CD4-positive, CD25-positive, alpha-beta regulatory T cell (primary cell): ENCODE data around the gene COA1. TPM values are rescaled to one million over a fixed set of nuclear protein-coding genes. Genes with fewer than 3 reads are reported as not detected.
"Not testable (repeated sequence)": the region's sequence is repeated elsewhere in the genome, so short reads cannot be mapped to it uniquely, and the experiment has no call there.

Source experiments
- ATAC-seq, 2 donors: fragments of 150-1000 bp; cut with Tn5 transposase; one replicate each; pipeline ENCODE4 v1.10.0; 2021; ENCODE audit warnings: low read depth in 2 of 2, moderate number of reproducible peaks in 2 of 2, moderate library complexity in 1 of 2
- DNase-seq, 3 donors: peaks; one replicate each; pipeline versions ENCODE4 v3.0.0 to v3.0.0-alpha.2; 2012 to 2022; ENCODE audit warnings: mixed read lengths in 1 of 3
- H3K27ac ChIP-seq: one replicate; pipeline ENCODE4 v1.7.0; 2013; ENCODE audit warnings: mild to moderate bottlenecking, low read length; ENCODE audit not compliant: insufficient read depth, poor library complexity, severe bottlenecking
- H3K27me3 ChIP-seq: one replicate; pipeline ENCODE4 v1.7.0; 2013; ENCODE audit warnings: low read length; ENCODE audit not compliant: control insufficient read depth, insufficient read depth
- H3K36me3 ChIP-seq: one replicate; pipeline ENCODE4 v1.7.0; 2013; ENCODE audit warnings: mild to moderate bottlenecking, low read length, moderate library complexity; ENCODE audit not compliant: control insufficient read depth, insufficient read depth
- H3K4me1 ChIP-seq: 2 replicates; pipeline ENCODE4 v1.7.0; 2013; ENCODE audit warnings: mild to moderate bottlenecking, low read length; ENCODE audit not compliant: insufficient read depth, control insufficient read depth, poor library complexity, severe bottlenecking
- H3K4me3 ChIP-seq: one replicate; pipeline ENCODE4 v1.7.0; 2013; ENCODE audit warnings: low read depth, mild to moderate bottlenecking, low read length, moderate library complexity
- H3K9me3 ChIP-seq, 2 experiments: 1 replicate in 1 of 2; 2 replicates in 1 of 2; pipeline ENCODE4 v1.7.0; 2013; ENCODE audit warnings: low read length in 2 of 2, mild to moderate bottlenecking in 1 of 2, moderate library complexity in 1 of 2; ENCODE audit not compliant: control insufficient read depth in 2 of 2
- H3K27ac Mint-ChIP-seq, 3 donors: one replicate each; pipeline ENCODE4 v1.8.0; 2020 to 2022; ENCODE audit warnings: mild to moderate bottlenecking in 3 of 3, mixed read lengths in 3 of 3, moderate library complexity in 2 of 3
- H3K27me3 Mint-ChIP-seq: one replicate; pipeline ENCODE4 v1.8.0; 2022; ENCODE audit warnings: mild to moderate bottlenecking, mixed read lengths
- H3K36me3 Mint-ChIP-seq: one replicate; pipeline ENCODE4 v1.8.0; 2020; ENCODE audit warnings: mixed read lengths
- H3K4me1 Mint-ChIP-seq, 4 donors: one replicate each; pipeline ENCODE4 v1.8.0; 2020 to 2022; ENCODE audit warnings: mixed read lengths in 4 of 4, mild to moderate bottlenecking in 1 of 4
- H3K4me3 Mint-ChIP-seq, 4 donors: one replicate each; pipeline ENCODE4 v1.8.0; 2020 to 2022; ENCODE audit warnings: mild to moderate bottlenecking in 4 of 4, mixed read lengths in 4 of 4, moderate library complexity in 3 of 4
- H3K9me3 Mint-ChIP-seq, 7 donors: one replicate each; pipeline ENCODE4 v1.8.0; 2020 to 2022; ENCODE audit warnings: mixed read lengths in 7 of 7, mild to moderate bottlenecking in 3 of 7, moderate library complexity in 2 of 7
- polyA plus RNA-seq, 4 donors: library from polyadenylated mRNA; unstranded; fragments of 300-500 nt; fragmentation: Illumina TruSeq; gene quantifications; one replicate each; pipeline ENCODE4 v1.2.3, GENCODE V29; 2021
- total RNA-seq: library from RNA; stranded (reverse); gene quantifications from one replicate; pipeline ENCODE4 v1.2.3, GENCODE V29; 2022

COA1 gene, protein sequence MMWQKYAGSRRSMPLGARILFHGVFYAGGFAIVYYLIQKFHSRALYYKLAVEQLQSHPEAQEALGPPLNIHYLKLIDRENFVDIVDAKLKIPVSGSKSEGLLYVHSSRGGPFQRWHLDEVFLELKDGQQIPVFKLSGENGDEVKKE
- 52.9 TPM for total RNA-seq
- 10 to 100 TPM; 41.3 to 65.8 (median 45.3) TPM for polyA plus RNA-seq

DNA sequence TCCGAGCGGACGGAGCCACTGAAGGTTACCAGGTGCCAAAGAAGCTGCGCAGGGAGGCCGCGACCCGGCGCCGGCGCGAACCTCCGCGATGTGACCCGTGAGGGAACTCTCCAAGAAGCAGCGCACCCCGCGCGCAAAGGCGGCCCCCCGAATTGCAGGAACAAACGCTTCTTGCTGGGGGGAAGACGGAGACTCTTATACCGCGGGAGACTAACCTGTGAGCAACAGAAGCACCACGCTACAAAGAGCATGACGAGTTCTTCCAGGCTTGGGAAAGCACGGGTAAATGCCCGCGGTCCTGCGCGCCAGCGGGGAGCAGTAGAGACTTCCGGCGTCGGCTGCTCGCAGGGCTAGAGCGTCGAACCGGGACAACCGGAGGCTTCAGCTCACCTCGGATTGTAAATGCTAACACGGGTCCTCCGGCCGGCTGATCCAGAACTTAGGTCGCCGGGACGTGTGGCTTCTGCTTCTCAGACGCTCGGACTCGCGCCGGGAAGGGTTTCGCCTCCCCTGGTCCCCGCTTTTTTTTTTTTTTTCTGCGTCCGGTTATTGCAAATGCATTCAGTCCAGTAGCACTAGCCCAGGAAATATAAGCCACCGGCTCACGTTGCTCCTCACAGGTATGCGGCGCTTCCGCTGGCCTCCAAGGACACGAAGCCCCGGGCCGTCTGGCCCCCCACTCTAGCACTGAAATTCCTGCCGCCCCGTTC lies at the start of gene COA1:
Gene COA1 (minus strand): TSS at position 310 of the 710 bp plus-strand sequence. CDS start 80,909 bp downstream, outside the sequence.
- H3K27me3 ChIP-seq, result no peaks in the 10 kb centered on the region
- H3K4me1 Mint-ChIP-seq, result peaks cover 20 to 43% (median 36%) of the 10 kb centered on the region in 4 donors

GRCh38 chr7:43778293-43779044 lies 49.1 kb upstream of the COA1 start:
- not testable (repeated sequence) for DNase-seq, ATAC-seq, H3K27me3 ChIP-seq, H3K4me3 ChIP-seq, H3K4me1 ChIP-seq, H3K9me3 Mint-ChIP-seq, H3K27ac ChIP-seq, H3K9me3 ChIP-seq, H3K27me3 Mint-ChIP-seq, H3K36me3 ChIP-seq
- peaks cover 14% of the 10 kb centered on the region for H3K36me3 Mint-ChIP-seq
- H3K4me3 Mint-ChIP-seq, result peak overlapping the region in 2 of 4 donors; percentile 46 to 51
- H3K4me1 Mint-ChIP-seq, result peaks cover 9 to 17% (median 12%) of the 10 kb centered on the region in 4 donors
- peak overlapping the region in 1 of 3 donors; percentile 56 for H3K27ac Mint-ChIP-seq

More for the DNA sequence above, at the start of gene COA1:
- Mint-ChIP-seq H3K9me3 (no peaks in the 10 kb centered on the region), H3K27ac (peak within 1 kb of the TSS; percentile 92 to 93 (median 93)), H3K27me3 (peaks cover 4% of the 10 kb centered on the region), H3K4me3 (peak within 1 kb of the TSS; percentile 92 to 98 (median 94)), H3K36me3 (peaks cover 4% of the 10 kb centered on the region)
- peak; percentile 97 to 98 for ATAC-seq
- peak; percentile 68 to 92 (median 81) for DNase-seq
- Histone ChIP-seq H3K4me3 (peak within 1 kb of the TSS; percentile 98), H3K27ac (peak within 1 kb of the TSS; percentile 69), H3K36me3 (no peaks in the 10 kb centered on the region), H3K4me1 (peaks cover 33% of the 10 kb centered on the region), H3K9me3 (no peaks in the 10 kb centered on the region)

- not testable (repeated sequence) for H3K4me3 ChIP-seq, H3K27me3 Mint-ChIP-seq, H3K4me1 Mint-ChIP-seq, H3K36me3 ChIP-seq, H3K9me3 ChIP-seq, H3K9me3 Mint-ChIP-seq, H3K4me3 Mint-ChIP-seq, H3K4me1 ChIP-seq, H3K27ac Mint-ChIP-seq, DNase-seq, ATAC-seq, H3K27me3 ChIP-seq, H3K27ac ChIP-seq
- peaks cover 16% of the 10 kb centered on the region for H3K36me3 Mint-ChIP-seq
Measured at GRCh38 chr7:43775255-43775654, 45.9 kb upstream of the COA1 start.

DNA sequence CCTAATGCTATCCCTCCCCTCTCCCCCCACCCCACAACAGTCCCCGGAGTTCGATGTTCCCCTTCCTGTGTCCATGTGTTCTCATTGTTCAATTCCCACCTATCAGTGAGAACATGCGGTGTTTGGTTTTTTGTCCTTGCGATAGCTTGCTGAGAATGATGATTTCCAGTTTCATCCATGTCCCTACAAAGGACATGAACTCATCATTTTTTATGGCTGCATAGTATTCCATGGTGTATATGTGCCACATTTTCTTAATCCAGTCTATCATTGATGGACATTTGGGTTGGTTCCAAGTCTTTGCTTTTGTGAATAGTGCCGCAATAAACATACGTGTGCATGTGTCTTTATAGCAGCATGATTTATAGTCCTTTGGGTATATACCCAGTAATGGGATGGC lies 43.9 kb upstream of the COA1 start:
- not testable (repeated sequence) for H3K4me3 ChIP-seq, H3K4me1 ChIP-seq, H3K4me3 Mint-ChIP-seq, H3K27me3 ChIP-seq, H3K9me3 ChIP-seq, H3K27me3 Mint-ChIP-seq, H3K9me3 Mint-ChIP-seq, DNase-seq, H3K27ac ChIP-seq, H3K27ac Mint-ChIP-seq, ATAC-seq, H3K36me3 ChIP-seq, H3K4me1 Mint-ChIP-seq
- peaks cover 10% of the 10 kb centered on the region for H3K36me3 Mint-ChIP-seq

- H3K27ac ChIP-seq, result no peak overlapping the region
- peaks cover 5% of the 10 kb centered on the region for H3K36me3 ChIP-seq
- Mint-ChIP-seq H3K4me1 (peaks cover 0 to 2% (median 0%) of the 10 kb centered on the region in 4 donors), H3K9me3 (peaks cover 0 to 4% (median 0%) of the 10 kb centered on the region in 7 donors), H3K36me3 (peaks cover 10% of the 10 kb centered on the region), H3K27me3 (no peaks in the 10 kb centered on the region), H3K27ac (peak overlapping the region in 2 of 3 donors; percentile 37 to 68), H3K4me3 (no peak overlapping the region)
- no peaks in the 10 kb centered on the region for H3K9me3 ChIP-seq
- no peak overlapping the region for H3K4me3 ChIP-seq
- H3K27me3 ChIP-seq, result no peaks in the 10 kb centered on the region
- ATAC-seq, result no peak
- no peak for DNase-seq
- H3K4me1 ChIP-seq, result no peaks in the 10 kb centered on the region
Measured at GRCh38 chr7:43771573-43771972, 42.2 kb upstream of the COA1 start.

DNA sequence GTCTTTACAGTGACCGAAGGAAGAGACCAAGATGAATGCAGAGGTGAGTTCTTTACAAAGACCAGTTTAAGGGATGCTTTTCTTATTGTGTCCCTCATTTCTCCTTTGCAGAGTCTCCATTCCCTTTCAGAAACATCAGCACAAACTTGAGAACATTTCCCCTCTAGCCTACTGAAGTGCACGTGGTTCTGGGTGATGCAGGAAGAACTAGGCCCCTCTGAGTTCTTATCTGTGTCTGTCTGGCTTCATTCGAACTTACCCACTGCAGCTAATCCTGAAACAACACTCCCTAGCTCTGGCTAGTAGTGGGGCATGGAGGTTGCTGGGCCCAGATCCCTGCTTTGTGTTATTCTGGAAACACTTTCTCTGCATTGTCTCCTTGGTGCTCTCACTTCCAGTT lies 41.8 kb upstream of the COA1 start:
- Mint-ChIP-seq H3K9me3 (peaks cover 0 to 2% (median 0%) of the 10 kb centered on the region in 7 donors), H3K4me3 (peak overlapping the region in 1 of 4 donors; percentile 2), H3K36me3 (peaks cover 10% of the 10 kb centered on the region), H3K4me1 (no peaks in the 10 kb centered on the region), H3K27ac (no peak overlapping the region), H3K27me3 (no peaks in the 10 kb centered on the region)
- ATAC-seq, result no peak
- Histone ChIP-seq H3K36me3 (peaks cover 5% of the 10 kb centered on the region), H3K27ac (no peak overlapping the region), H3K4me1 (no peaks in the 10 kb centered on the region), H3K9me3 (no peaks in the 10 kb centered on the region), H3K4me3 (no peak overlapping the region), H3K27me3 (no peaks in the 10 kb centered on the region)
- no peak for DNase-seq

GRCh38 chr7:43769791-43770465 lies 40.6 kb upstream of the COA1 start:
- Mint-ChIP-seq H3K9me3 (peaks cover 0 to 2% (median 0%) of the 10 kb centered on the region in 7 donors), H3K27ac (no peak overlapping the region)
- H3K27ac ChIP-seq, result no peak overlapping the region

More at GRCh38 chr7:43769791-43770465, 40.6 kb upstream of the COA1 start:
- Mint-ChIP-seq H3K4me1 (peaks cover 0 to under 1% (median 0%) of the 10 kb centered on the region in 4 donors), H3K4me3 (no peak overlapping the region), H3K27me3 (no peaks in the 10 kb centered on the region), H3K36me3 (peaks cover 10% of the 10 kb centered on the region)
- H3K36me3 ChIP-seq, result peaks cover 5% of the 10 kb centered on the region
- ATAC-seq (no peak), DNase-seq (no peak)
- no peaks in the 10 kb centered on the region for H3K9me3 ChIP-seq
- no peak overlapping the region for H3K4me3 ChIP-seq
- no peaks in the 10 kb centered on the region for H3K4me1 ChIP-seq
- no peaks in the 10 kb centered on the region for H3K27me3 ChIP-seq
